NCI-H1092 (cell line): ENCODE measurements around the gene GNAT1.
A peak's percentile ranks its signal among the peaks of the same experiment; 100 is the strongest.
"Not testable (repeated sequence)": the region's sequence is repeated elsewhere in the genome, so short reads cannot be mapped to it uniquely, and the experiment has no call there.

Experiments used
- DNase-seq: peaks from one replicate; lab custom pipeline; 2025; lab: John Stamatoyannopoulos, UW

GNAT1 gene

DNA sequence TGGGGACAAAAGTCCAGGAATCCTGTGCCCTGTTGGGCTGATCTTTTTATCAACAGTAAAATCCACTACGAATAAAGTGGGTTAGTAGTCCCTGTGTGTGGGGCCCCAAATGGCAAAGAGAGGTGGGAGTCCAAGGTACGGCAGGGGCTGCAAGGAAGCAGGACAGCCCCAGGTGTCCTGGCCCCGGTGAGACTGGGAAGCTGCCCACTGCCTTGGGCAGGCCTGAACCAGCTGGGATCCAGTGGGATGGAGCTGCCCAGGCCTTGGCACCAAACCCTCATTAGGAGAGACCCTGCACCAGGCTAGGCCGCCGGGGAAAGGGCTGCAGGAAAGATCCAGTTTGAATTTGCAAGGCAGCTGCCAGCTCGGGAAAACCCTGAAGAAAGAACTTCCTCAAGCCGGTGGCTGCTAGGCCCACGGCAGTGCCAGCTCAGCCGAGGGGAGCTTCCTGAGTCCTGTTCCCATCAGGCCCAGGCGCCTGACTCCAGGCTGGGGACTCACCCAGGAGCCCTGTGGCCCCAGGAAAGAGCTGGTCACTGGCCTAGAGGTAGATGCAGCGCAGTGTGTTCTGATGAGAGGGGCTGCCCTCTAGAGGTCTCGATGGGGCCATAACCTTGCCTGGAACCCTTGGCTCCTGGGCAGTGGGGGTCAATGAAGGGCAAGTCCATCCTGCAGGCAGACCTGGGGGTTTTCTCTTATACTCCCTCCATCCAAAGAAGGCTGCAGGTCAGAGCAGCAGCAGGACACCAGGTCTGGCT is 30.2 kb downstream of the GNAT1 start:
- DNase-seq: no peak

DNA sequence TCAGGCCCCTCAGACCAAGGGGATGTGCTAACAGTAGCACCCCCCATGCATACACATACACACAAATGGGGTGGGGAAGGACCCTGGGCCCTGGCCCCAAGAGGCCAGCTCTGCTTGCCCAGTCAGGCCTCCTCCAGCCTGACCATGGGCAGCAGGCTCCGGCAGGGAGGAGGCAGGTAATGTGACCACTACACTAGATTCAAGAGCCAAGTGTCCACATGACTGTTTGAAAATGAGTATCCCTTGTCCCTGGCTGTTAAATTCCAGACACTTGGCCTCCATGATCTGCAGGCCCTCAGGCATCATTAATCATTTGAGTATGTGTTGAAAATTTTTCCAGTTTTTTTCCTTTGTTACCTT is 30.7 kb downstream of the GNAT1 start:
- DNase-seq: no peak

DNA sequence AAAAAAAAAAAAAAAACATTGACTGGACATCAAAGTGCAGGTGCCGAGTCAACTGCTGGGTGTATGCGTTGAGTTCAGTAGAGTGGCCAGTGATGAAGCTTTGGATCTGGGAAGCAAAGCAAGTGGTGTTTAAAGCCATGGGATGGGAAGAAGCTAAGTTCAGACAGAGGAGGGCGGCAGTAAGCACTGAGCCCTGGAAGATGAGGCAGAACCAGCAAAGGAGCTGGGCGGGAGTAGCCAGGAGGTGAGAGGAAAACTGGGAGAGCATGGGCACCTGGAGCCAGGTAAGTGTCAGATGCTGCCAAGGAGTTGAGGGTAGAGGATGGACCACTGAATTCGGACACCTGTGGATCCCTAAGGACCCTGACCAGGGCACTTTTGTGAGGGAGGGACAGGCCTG is 33.2 kb downstream of the GNAT1 start:
- DNase-seq: no peak

DNA sequence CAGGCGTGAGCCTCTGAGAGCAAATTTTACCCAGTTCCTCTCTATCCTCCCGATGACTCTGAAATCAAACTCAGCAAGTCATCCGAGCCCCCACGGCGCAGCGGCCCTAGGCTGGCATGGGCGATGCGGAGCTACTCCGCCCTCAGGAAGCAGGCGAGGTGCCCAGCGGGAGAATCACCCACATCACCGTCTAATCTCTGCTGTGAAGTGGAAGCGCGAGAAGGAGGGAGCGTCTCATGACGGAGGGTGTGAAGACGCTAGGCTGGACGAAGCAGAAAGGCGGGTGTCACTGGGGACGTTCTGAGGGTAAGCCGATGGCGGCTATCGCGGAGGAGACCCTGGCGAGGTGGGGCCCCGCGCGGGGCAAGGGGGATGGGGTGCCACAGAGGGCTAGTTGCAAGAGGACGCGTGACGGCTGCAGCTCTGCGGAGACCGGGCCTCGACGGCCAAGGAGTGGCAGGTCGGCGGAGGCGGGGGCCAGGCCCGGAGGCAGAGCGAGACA is 35.5 kb downstream of the GNAT1 start:
- DNase-seq: no peak

DNA sequence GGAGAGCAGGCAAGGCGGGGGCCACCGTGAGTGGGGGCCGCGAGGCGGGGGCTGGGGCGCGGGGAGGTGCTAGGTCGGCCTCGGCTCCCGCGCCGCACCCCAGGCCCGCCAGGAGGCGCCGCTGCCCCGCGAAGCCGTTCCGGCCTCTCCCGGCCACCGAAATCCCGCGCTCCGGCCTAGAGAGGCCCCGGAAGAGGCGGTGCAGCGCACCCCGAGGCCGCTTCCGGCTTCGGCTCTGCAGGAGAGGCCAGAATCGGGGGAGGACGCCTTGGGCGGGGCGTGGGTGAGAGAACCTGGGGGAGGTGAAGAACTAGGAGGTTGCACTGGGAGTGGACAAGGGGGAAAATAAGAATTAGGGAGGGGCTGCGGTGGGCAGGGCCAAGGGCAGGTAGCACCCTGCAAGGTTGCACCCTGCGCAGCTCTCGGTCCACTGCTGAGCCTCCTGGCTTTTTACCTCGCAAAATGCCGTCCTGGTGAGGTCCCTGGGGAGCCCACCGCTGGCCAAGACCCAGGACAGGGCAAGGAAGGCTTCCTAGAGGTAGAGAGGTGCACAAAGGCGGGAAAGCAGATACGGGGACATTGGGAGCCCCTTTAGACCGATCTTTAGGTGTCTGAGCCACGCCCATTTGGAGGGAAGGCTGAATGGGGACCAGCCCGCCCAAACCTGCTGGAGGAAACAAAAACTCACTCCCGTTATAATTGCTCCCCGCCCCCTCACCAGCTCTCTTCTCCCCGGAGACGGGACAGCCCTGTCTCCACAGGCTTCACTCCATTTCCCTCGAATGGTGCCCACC is 36.2 kb downstream of the GNAT1 start:
- peak; percentile 82 for DNase-seq

DNA sequence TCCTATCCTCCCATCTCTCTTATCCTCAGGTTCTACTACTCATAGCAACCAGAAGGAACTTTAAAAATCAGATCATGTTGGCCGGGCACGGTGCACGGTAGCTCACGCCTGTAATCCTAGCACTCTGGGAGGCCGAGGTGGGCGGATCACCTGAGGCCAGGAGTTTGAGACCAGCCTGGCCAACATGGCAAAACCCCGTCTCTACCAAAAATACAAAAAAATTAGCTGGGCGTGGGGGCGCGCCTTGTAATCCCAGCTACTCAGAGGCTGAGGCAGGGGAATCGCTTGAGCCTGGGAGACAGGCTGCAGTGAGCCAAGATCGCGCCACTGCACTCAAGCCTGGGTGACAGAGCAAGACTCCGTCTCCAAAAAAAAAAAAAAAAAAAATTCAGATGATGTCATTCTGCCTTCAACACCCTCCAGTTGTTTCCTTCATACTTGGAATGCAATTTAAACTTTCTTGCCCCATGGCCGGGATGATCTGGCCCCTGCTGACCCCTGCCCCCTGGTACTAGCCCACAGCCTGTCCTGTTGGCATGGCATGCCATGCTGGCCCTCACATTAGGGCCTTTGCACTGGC is 36.9 kb downstream of the GNAT1 start:
- DNase-seq: not testable (repeated sequence)

DNA sequence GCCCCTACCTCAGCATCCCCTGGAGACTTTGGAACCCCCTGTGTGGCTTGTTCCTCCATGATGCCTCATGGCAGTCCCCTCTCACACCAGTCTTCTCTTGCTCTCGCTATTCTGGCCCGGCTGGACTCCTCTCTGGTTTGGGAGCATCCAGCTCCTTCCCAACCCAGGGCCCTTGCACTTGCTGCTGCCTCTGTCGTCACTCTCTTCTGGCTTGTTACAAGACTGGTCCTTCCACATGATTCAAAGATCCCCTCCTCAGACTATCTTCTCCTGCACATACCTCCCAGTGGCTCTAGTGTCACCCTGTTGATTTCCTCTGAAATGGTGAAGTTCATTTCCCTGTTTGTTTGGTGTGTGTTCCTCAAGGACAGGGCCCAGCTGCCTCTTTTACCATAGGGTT is 38.1 kb downstream of the GNAT1 start:
- DNase-seq: no peak

DNA sequence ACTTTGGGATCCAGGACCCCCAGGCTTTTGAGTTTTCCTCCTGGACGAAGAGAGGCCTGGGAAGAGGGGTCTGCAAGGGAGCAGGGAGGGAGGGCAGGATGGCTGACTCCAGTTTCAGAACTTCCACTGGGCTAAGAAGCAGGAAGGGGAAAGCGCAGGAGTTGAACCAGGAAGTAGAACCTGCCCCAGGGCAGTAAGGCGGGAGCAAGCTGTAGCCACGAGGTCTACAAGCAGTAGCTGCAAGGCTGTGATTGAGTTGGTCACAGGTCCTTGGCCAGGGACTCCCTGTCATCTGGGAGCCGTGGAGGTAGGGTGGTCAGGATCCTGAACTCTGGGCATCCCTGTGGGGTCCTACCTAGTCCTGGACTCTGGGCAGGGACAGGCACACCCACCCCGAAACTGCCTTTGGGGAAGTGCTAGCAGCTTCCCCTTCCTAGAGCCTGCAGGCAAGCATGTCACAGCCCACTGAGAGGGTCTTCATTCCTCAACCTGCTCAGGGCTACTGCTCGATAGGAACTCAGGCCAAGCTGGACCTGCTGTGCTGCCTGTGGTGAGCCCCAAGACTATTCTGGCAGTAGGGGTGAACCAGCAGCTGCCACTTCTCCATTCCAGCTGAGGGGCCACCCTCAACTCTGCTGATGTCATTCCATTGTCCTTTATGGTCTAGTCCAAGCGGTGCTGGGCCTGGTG is 38.8 kb downstream of the GNAT1 start:
- no peak for DNase-seq

DNA sequence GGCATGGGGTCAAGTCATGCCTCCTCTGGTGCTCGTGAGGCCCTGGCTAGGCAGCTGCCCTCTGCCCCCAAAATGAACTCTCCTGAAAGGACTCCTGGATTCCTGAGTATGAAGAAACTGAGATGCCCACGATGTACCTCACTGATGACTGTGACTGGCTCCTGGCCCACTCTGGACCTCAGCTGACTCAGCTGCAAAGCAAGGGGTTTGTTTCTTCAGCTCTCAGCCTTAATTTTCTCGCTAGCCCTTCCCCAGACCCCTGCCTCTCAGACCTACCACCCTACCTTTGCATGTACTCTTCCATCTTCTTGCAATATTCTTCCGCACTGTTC is 39.4 kb downstream of the GNAT1 start:
- DNase-seq: no peak

DNA sequence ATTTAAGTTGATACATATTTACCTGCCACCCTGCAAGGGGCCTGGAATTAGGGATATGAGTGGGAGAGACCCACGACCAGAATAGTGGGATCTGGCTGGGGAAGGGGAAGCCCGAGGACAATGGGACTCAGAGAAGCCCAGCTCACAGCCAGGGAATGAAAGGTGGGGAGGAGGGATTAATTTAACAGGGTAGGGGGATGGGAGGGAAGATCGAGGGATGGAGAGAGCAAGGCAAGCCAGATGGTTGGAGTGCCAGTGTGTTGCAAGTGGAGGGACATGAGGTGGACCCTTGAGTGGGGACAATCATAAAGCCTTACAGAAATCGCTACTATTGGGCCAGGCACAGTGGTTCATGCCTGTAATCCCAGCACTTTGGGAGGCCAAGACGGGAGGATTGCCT is 40.2 kb downstream of the GNAT1 start:
- DNase-seq: no peak

DNA sequence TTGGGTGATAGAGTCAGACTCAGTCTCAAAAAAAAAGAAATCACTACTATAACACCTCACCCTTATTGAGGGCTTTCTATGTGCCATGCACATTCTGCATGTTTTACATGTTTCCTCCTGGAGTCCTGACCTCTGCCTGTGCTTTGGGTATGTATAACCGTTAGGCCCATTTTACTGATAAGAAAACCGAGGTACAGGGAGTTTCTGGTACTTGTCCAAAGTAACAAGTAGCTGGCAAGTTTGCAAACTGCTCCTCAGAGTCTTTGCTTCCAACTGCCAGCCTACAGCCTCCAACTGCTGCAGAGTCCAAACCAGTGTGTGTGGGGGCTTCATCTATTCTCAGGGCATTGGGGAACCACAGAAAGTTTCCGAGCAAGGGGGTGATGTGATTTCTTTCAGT is 40.9 kb downstream of the GNAT1 start:
- DNase-seq: no peak

DNA sequence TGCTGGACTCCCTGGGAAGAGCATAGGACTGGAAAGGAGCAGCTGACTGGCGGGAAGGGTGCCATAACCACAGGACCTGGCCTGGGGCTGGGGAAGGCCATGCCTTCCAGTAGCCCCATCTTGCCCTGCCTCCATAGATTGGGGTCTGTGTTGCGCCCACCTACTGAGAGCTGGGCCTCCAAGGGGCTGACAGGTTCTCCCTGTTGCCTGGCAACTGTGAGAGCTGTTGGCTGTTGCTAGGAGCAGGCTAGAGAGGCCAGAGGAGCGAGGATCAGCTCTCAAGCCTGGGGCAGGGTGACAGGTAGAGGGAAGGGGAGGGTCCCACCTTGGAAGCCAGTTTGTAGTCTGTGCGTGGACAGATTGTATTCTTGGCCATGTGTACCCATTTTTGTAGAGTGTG is 41.8 kb downstream of the GNAT1 start:
- DNase-seq: no peak

DNA sequence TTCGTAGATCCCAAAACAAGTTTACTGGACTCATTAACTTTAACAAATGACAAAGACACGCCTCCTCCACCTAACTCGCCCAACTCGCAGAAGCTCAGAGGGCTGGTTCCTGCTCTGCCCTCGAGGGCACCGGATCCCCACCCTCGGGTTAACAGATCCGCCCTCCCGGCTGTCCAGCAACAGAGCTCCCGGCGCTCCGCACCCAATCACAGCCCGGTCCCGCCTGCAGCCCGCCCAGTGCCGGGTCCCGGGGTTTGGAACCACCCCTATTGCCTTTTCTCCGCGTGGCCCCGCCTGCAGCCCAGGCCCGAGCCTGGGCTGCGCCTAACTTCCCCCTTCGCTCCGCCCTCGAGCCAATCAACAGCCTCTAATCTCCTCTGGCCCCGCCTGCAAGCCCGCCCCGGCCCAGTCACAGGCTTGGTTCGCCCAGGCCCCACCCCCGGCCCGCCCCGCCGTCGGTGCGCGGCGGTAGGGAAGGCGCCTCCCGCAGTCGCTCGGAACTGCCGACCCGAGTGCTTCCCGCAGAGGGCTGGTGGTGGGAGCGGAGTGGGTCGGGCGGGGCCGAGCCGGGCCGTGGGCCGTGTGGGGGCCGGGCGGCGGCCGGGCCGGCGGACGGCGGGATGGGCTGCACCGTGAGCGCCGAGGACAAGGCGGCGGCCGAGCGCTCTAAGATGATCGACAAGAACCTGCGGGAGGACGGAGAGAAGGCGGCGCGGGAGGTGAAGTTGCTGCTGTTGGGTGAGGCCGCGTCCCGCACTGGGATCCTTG is 44.5 kb downstream of the GNAT1 start, which contains the start of gene GNAI2:
GNAI2 (plus strand) TSS at position 489 of the 768 bp plus-strand sequence; CDS start at position 621, 132 bp downstream.
- peak; percentile 93 for DNase-seq

DNA sequence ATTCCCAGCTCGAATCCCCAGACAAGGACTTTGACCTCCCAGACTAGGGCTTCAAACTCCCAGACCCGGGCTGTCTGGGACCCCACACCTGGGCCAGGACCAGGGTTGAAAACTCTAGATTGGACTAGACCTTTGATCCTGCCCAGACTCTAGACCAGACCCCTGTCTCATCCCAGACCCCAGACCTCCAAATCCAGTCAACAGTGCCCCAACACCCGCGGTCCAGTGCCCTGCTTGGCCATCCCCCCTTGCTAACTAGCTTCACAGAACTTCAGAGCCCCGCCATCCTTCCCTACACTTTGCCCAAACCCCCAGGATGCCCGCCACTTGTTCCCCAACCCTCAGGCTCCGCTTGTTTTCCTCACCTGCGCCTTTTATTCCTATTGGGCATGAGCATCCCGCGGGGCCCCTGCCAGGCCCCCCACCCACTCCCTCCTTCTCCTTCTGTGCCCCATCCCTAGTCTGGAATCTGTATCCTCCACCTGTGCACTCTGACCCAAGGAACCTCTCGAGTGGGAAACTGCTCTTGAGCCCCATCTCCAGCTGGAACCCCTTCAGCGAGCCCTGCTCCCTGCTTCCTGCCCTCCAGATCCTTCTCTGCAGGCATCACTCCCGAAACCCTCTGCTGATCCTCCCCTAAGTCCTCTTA is 45.2 kb downstream of the GNAT1 start:
- DNase-seq: no peak

DNA sequence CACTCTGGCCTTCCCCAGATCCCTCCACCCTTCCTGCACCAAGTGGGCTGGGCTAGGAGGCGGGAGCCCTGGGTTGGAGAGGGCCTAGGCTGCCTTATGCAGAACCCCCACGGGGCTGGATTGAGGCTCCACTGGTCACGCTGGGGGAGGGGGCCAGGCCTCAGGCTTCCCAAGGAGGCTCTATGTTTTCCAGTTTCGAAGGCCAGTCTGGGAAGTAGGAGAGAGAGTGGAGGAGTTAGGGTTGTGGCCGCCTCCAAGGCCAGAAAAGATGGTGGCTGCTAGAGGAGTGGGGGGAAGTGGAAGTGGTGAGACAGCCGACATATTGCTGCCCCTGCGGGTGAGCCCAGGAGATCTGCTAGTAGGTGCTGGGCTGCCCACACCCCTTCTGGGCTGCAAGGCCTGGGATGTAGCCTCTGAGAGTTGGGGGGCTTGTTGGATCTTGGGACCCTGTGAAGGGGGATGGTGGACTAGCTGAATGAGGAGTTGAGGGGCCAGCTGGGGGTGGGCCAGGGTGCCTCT is 45.8 kb downstream of the GNAT1 start:
- no peak for DNase-seq

DNA sequence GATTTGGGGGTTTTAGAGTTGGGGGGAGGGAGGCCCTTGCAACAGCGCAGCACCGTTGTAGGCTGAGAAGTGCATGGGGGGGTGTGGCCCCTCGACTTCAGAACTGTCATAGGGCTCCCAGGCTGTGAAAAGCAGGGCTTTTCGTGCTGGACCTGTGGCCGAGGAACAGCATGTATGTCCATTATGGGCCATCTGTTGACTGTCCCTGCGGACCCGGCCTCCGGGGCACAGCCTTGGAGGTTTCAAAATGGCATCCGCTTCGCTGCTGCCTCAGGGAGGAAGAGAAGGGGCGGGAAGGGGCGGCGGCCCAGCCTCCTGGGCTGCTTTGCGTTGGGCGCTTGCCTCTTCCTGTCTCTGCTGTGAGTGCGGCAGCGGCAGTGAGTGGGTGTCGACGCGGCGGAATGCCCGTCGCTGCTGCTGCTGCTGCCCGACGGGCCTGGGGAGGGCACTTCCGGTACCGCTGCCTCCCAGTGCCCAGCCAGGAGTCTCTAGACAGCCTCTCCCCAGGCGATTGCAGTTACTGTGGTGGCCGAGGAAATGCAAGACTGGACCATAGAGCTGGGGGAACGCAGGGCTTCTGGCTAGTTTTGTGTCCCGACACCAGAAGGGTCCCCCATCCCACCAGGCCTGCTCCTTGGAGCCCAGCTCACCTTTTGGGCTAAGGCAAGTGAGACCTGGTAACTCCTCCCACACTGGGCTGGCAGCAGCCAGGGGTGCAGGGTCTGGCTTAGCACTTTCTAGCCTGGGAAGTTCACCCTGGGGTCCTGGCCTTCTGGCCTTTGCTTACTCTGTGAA is 46.5 kb downstream of the GNAT1 start:
- peak; percentile 44 for DNase-seq

DNA sequence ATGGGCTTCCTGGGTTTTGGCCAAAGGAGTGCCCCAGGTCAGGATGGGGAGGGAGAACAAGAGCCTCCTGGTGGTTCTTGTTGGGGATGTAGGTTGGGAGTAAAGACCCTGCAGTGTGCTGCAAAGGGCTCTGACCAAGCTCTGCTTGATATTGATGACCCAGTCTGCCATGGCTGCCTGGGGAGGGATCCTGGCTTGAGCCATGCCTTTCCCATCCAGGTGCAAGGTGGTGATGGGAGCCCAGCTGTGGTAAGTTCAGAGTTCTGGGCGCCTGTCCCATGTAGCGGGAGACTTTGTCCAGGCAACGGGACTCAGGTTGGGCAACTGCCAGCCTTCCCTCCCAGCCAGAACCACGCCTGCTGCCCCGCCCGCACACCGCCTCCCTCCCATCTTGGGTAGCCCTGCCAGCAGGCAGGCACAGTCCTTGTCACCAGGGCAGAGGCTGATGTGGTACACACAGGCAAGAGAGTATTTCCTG is 47.2 kb downstream of the GNAT1 start:
- DNase-seq: no peak

DNA sequence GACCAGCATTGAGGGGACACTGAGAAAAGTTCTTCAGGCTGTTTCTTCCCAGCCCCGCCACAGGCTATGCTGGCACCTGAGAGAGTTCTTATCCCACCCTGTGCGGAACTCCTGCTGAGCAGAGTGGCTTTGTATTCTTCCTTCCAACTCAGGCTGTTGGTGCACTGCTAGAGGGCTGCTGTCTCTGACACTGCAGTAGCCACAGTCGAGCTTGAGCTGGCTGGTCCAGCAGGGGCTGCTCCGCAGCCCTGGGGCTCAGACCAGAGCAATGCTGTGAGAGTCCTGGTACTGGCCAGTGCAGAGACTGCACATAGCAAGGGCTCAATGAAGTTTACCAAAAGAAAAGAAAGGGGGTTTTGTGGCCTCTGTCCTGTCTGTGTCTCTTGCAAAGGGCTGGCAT is 48.2 kb downstream of the GNAT1 start:
- DNase-seq: no peak

DNA sequence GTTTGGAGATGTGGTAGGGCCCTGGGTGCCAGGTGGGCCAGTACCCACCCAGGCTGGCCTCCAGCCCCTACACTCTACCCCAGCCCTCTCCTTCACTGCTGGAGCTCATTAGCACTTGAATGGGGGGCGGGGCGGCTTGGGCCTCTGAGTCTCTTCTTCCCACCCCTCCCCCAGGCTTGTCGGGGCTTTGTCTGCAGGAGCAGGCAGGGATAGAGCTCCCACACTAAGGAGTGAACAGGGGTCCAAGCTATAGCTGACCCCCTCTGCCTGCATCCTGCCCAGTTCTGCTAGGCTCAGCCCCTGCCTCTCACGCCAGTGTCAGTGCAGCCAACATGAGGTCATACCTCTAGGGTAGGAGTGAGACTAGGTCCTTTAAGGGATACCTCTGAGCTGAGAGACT is 49.8 kb downstream of the GNAT1 start:
- DNase-seq: no peak
